ENCODE data around the gene USP9Y.

The USP9Y gene

DNA sequence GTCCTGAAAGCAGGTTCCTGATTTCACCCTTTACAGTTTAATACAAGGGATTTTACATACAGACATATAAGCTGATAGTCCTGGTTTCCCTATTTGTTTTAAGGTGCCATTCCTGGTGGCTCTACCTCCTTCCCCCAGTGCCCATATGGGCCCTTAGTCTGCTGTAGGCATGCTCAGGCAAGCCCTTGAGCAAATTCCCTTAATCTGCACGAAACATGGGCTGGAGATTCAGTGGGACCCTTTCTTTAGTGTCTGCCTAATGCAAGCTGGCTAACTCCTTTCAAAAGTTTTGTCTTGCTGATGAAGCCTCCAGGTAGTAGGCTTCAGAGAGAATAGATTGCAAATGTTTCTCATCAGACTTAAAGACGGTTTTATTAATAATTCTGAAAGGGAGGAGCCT lies 22.9 kb upstream of the USP9Y start:
- no peak overlapping the region for H3K27ac ChIP-seq
- intact Hi-C loops (cut with DNase I; ENCODE audit: low total_unique reads) = no loop called here
- no peaks in the 10 kb centered on the region for H3K36me3 ChIP-seq
- H3K27me3 ChIP-seq = no peaks in the 10 kb centered on the region
- no peak overlapping the region for H3K4me3 ChIP-seq
- TF ChIP-seq, protein P1, sequence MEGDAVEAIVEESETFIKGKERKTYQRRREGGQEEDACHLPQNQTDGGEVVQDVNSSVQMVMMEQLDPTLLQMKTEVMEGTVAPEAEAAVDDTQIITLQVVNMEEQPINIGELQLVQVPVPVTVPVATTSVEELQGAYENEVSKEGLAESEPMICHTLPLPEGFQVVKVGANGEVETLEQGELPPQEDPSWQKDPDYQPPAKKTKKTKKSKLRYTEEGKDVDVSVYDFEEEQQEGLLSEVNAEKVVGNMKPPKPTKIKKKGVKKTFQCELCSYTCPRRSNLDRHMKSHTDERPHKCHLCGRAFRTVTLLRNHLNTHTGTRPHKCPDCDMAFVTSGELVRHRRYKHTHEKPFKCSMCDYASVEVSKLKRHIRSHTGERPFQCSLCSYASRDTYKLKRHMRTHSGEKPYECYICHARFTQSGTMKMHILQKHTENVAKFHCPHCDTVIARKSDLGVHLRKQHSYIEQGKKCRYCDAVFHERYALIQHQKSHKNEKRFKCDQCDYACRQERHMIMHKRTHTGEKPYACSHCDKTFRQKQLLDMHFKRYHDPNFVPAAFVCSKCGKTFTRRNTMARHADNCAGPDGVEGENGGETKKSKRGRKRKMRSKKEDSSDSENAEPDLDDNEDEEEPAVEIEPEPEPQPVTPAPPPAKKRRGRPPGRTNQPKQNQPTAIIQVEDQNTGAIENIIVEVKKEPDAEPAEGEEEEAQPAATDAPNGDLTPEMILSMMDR (IDR thresholded peaks at IDR 0.05) = no peak
- peaks cover 0 to 9% (median 0%) of the 10 kb centered on the region in 4 donors for H3K4me1 ChIP-seq
- H3K9me3 ChIP-seq = no peaks in the 10 kb centered on the region
- DNase-seq = no peak

DNA sequence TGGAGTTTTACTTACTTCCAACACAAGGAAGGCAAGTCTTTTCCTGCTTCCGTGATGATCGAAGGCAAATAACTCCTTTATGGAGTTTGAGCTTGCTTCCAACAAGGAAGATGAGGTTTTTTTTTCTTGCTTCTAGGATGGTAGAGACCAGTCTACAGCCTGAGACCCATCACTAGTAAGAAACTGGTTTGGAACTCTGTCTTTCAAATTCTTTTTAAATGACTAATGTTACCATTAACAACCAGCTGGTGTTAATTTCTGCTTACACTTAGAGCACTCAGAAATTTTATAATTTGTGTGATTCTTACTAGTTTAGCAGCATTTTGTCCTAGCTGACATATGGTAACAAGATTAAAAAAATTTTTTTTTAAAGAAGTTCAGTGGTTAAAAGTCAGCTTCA lies 19.5 kb upstream of the USP9Y start:
- no peak overlapping the region for H3K27ac ChIP-seq
- no peak overlapping the region for H3K4me3 ChIP-seq
- H3K27me3 ChIP-seq = no peaks in the 10 kb centered on the region
- no peaks in the 10 kb centered on the region for H3K36me3 ChIP-seq
- TF ChIP-seq, protein P1 (IDR thresholded peaks at IDR 0.05) = no peak
- H3K4me1 ChIP-seq = peaks cover 0 to 14% (median 0%) of the 10 kb centered on the region in 4 donors
- H3K9me3 ChIP-seq = no peaks in the 10 kb centered on the region
- intact Hi-C loops (cut with DNase I; ENCODE audit: low total_unique reads) = no loop called here
- no peak for DNase-seq

DNA sequence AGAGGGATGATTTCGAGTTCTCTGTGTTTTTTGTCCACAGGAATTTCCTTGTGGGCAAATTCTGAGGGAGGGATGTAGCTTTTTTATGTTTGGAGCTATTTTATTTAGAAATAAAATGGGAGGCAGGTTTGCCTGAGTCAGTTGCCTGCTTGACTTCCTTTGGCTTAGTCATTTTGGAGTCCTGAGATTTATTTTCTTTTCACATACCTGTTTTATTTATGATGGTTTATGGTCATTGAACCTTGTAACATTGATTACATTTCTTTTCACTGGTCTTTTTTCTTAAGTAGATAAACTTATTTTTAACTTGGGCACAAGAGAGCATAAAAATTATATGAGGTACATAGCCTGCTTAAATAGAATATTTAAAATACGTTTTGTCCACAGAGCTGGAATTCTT lies 12.7 kb upstream of the USP9Y start:
- H3K4me1 ChIP-seq = peaks cover 0 to 10% (median 0%) of the 10 kb centered on the region in 4 donors
- H3K36me3 ChIP-seq = no peaks in the 10 kb centered on the region
- no peak overlapping the region for H3K27ac ChIP-seq
- TF ChIP-seq, protein P1 (IDR thresholded peaks at IDR 0.05) = no peak
- no peak for DNase-seq
- no peaks in the 10 kb centered on the region for H3K9me3 ChIP-seq
- H3K4me3 ChIP-seq = no peak overlapping the region
- intact Hi-C loops (cut with DNase I; ENCODE audit: low total_unique reads) = no loop called here
- H3K27me3 ChIP-seq = no peaks in the 10 kb centered on the region

DNA sequence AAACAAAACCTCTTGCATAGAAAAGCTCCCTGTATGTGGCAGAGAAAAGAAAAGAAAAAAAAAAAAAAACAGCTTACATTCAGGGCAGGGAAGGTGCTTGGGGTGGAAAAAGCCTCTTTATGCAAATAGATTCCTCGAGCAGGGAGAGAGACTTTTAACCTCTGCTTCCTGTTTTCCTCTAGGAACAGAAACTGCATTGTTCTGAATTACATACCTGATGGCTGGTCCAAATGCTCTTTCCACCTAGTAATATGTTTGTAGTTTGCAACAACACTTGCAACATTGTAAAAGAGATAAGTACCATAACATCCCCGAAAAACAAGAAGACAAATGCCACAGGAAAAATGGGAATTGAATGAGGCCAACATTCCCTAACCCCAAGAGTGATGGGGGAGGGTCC lies 944 bp upstream of the USP9Y start:
- Histone ChIP-seq H3K36me3 (no peaks in the 10 kb centered on the region), H3K27ac (no peak overlapping the region), H3K4me1 (no peaks in the 10 kb centered on the region), H3K27me3 (no peaks in the 10 kb centered on the region), H3K4me3 (no peak overlapping the region), H3K9me3 (no peaks in the 10 kb centered on the region)
- no peak for DNase-seq
- intact Hi-C loops (cut with DNase I; ENCODE audit: low total_unique reads) = no loop called here
- TF ChIP-seq, protein P1 (IDR thresholded peaks at IDR 0.05) = no peak

DNA sequence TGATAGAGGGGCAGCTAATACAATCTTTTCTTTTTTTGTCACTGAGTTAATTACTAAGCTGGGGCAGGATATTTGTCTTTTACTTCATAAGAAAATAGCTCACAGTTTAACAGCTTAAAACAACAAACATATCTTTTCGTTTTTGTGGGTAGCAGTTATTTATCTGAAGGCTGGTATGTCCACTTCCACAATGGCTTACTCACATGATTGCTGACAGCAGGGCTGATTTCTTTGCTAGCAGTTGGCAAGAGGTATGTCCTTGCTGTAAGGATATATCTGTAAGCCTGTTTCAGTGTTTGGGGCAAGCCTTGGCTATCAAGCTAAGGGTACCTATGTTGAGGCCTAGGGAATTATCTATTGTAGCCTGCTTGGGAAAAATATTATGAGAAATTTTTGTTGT lies 1.1 kb downstream of the USP9Y start:
- Histone ChIP-seq H3K4me1 (no peaks in the 10 kb centered on the region), H3K36me3 (no peaks in the 10 kb centered on the region), H3K4me3 (no peak overlapping the region), H3K27me3 (no peaks in the 10 kb centered on the region), H3K27ac (no peak overlapping the region), H3K9me3 (no peaks in the 10 kb centered on the region)
- DNase-seq = no peak
- TF ChIP-seq, protein P1 (IDR thresholded peaks at IDR 0.05) = no peak
- intact Hi-C loops (cut with DNase I; ENCODE audit: low total_unique reads) = no loop called here

DNA sequence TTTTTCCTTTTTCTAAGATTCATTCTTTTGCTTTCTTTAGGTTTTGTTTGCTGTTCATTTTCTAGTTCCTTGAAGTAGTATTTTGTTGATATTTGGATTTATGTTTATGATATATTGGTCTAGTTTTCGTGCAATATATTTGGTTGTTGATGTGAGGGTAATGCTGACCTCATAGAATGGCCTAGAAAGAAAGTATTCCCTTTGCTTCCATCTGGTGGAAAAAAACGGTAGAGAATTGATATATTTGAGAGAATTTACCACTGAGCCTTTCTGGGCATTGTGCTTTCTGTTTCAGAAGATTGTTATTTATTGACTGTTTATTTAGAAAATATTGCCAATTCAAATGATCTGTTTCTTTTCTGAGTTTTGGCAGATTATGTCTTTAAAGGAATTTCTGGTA lies 9.4 kb downstream of the USP9Y start:
- no peak for DNase-seq
- no peaks in the 10 kb centered on the region for H3K9me3 ChIP-seq
- no peaks in the 10 kb centered on the region for H3K36me3 ChIP-seq
- intact Hi-C loops (cut with DNase I; ENCODE audit: low total_unique reads) = no loop called here
- no peak overlapping the region for H3K27ac ChIP-seq
- TF ChIP-seq, protein P1 (IDR thresholded peaks at IDR 0.05) = no peak
- no peaks in the 10 kb centered on the region for H3K4me1 ChIP-seq
- H3K4me3 ChIP-seq = no peak overlapping the region
- no peaks in the 10 kb centered on the region for H3K27me3 ChIP-seq
